ENCODE measurements around the gene PLIN4. TPM values are rescaled to one million over a fixed set of nuclear protein-coding genes. Genes with fewer than 3 reads are reported as not detected.

PLIN4 gene
- total and polyA plus RNA-seq, 9 of the 15 experiments (the other 6 are each of a cell fraction or from before 2014, with no cell fraction given): 0.04 to 0.16 (median 0.07) TPM; not detected in 3

DNA sequence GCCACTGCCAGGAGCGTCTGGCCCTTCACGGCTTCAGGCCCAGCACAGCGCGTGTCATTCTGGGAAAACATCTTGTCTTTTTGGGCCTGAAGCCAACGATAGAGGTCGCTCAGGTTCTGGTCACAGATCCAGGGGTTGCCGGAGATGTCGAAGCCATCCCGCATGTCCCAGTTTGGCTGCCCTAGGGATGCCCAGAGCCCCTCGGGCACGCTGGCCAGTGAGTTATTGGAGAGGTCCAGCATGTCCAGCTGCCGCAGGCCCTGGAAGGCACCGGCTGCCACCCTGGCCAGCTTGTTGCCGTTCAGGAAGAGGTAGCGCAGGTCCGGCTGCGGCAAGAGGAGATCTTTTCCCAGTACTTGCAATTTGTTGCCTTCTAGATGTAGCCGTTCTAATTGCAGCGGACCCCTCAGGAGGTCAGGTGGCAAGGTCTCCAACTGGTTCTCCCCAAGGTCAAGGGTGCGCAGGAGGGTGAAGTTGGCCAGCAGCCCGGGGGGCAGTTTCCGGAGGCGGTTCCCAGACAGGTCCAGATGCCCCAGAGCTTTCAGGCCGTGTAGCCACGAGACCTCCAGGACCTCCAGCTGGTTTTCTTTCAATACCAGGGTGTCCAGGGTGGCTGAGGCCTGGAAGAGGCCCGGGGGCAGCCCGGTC, 19.8 kb upstream of the PLIN4 start (continued):
- TF ChIP-seq, protein P1, sequence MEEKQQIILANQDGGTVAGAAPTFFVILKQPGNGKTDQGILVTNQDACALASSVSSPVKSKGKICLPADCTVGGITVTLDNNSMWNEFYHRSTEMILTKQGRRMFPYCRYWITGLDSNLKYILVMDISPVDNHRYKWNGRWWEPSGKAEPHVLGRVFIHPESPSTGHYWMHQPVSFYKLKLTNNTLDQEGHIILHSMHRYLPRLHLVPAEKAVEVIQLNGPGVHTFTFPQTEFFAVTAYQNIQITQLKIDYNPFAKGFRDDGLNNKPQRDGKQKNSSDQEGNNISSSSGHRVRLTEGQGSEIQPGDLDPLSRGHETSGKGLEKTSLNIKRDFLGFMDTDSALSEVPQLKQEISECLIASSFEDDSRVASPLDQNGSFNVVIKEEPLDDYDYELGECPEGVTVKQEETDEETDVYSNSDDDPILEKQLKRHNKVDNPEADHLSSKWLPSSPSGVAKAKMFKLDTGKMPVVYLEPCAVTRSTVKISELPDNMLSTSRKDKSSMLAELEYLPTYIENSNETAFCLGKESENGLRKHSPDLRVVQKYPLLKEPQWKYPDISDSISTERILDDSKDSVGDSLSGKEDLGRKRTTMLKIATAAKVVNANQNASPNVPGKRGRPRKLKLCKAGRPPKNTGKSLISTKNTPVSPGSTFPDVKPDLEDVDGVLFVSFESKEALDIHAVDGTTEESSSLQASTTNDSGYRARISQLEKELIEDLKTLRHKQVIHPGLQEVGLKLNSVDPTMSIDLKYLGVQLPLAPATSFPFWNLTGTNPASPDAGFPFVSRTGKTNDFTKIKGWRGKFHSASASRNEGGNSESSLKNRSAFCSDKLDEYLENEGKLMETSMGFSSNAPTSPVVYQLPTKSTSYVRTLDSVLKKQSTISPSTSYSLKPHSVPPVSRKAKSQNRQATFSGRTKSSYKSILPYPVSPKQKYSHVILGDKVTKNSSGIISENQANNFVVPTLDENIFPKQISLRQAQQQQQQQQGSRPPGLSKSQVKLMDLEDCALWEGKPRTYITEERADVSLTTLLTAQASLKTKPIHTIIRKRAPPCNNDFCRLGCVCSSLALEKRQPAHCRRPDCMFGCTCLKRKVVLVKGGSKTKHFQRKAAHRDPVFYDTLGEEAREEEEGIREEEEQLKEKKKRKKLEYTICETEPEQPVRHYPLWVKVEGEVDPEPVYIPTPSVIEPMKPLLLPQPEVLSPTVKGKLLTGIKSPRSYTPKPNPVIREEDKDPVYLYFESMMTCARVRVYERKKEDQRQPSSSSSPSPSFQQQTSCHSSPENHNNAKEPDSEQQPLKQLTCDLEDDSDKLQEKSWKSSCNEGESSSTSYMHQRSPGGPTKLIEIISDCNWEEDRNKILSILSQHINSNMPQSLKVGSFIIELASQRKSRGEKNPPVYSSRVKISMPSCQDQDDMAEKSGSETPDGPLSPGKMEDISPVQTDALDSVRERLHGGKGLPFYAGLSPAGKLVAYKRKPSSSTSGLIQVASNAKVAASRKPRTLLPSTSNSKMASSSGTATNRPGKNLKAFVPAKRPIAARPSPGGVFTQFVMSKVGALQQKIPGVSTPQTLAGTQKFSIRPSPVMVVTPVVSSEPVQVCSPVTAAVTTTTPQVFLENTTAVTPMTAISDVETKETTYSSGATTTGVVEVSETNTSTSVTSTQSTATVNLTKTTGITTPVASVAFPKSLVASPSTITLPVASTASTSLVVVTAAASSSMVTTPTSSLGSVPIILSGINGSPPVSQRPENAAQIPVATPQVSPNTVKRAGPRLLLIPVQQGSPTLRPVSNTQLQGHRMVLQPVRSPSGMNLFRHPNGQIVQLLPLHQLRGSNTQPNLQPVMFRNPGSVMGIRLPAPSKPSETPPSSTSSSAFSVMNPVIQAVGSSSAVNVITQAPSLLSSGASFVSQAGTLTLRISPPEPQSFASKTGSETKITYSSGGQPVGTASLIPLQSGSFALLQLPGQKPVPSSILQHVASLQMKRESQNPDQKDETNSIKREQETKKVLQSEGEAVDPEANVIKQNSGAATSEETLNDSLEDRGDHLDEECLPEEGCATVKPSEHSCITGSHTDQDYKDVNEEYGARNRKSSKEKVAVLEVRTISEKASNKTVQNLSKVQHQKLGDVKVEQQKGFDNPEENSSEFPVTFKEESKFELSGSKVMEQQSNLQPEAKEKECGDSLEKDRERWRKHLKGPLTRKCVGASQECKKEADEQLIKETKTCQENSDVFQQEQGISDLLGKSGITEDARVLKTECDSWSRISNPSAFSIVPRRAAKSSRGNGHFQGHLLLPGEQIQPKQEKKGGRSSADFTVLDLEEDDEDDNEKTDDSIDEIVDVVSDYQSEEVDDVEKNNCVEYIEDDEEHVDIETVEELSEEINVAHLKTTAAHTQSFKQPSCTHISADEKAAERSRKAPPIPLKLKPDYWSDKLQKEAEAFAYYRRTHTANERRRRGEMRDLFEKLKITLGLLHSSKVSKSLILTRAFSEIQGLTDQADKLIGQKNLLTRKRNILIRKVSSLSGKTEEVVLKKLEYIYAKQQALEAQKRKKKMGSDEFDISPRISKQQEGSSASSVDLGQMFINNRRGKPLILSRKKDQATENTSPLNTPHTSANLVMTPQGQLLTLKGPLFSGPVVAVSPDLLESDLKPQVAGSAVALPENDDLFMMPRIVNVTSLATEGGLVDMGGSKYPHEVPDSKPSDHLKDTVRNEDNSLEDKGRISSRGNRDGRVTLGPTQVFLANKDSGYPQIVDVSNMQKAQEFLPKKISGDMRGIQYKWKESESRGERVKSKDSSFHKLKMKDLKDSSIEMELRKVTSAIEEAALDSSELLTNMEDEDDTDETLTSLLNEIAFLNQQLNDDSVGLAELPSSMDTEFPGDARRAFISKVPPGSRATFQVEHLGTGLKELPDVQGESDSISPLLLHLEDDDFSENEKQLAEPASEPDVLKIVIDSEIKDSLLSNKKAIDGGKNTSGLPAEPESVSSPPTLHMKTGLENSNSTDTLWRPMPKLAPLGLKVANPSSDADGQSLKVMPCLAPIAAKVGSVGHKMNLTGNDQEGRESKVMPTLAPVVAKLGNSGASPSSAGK (IDR thresholded peaks at IDR 0.05): peak; percentile 33
- TF ChIP-seq CSDE1 (IDR thresholded peaks at IDR 0.05) (no peak), KAT8 (IDR thresholded peaks at IDR 0.05; ENCODE audit: low read depth) (no peak), BRD9 (IDR thresholded peaks at IDR 0.05; ENCODE audit: low read depth, partially characterized antibody) (no peak), NCOA1 (IDR thresholded peaks at IDR 0.05; ENCODE audit: low read depth) (no peak), L3MBTL2 (IDR thresholded peaks at IDR 0.05) (peak; percentile 46; the same call in 1 of the 2 replicates), ETV5 (CRISPR knock-in tag; IDR thresholded peaks at IDR 0.05; ENCODE audit: low read depth) (no peak), ZNF12 (CRISPR knock-in tag; IDR thresholded peaks at IDR 0.05) (no peak), RB1 (IDR thresholded peaks at IDR 0.05; ENCODE audit: low read depth) (no peak), ZNF165 (CRISPR knock-in tag; IDR thresholded peaks at IDR 0.05; ENCODE audit: borderline replicate concordance) (no peak), PURB (CRISPR knock-in tag; IDR thresholded peaks at IDR 0.05; ENCODE audit: low read depth) (no peak), ZNF3 (CRISPR knock-in tag; IDR thresholded peaks at IDR 0.05) (no peak)
- TF ChIP-seq, protein P2, sequence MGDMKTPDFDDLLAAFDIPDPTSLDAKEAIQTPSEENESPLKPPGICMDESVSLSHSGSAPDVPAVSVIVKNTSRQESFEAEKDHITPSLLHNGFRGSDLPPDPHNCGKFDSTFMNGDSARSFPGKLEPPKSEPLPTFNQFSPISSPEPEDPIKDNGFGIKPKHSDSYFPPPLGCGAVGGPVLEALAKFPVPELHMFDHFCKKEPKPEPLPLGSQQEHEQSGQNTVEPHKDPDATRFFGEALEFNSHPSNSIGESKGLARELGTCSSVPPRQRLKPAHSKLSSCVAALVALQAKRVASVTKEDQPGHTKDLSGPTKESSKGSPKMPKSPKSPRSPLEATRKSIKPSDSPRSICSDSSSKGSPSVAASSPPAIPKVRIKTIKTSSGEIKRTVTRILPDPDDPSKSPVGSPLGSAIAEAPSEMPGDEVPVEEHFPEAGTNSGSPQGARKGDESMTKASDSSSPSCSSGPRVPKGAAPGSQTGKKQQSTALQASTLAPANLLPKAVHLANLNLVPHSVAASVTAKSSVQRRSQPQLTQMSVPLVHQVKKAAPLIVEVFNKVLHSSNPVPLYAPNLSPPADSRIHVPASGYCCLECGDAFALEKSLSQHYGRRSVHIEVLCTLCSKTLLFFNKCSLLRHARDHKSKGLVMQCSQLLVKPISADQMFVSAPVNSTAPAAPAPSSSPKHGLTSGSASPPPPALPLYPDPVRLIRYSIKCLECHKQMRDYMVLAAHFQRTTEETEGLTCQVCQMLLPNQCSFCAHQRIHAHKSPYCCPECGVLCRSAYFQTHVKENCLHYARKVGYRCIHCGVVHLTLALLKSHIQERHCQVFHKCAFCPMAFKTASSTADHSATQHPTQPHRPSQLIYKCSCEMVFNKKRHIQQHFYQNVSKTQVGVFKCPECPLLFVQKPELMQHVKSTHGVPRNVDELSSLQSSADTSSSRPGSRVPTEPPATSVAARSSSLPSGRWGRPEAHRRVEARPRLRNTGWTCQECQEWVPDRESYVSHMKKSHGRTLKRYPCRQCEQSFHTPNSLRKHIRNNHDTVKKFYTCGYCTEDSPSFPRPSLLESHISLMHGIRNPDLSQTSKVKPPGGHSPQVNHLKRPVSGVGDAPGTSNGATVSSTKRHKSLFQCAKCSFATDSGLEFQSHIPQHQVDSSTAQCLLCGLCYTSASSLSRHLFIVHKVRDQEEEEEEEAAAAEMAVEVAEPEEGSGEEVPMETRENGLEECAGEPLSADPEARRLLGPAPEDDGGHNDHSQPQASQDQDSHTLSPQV (IDR thresholded peaks at IDR 0.05): no peak; the same call in 1 of the 2 replicates

Measured in K562 (cell line).